Gastroesophageal sphincter (tissue), 4 donors: ENCODE data around the gene CCDC197. TPM values are rescaled to one million over a fixed set of nuclear protein-coding genes. Genes with fewer than 3 reads are reported as not detected.
A peak's percentile ranks its signal among the peaks of the same experiment; 100 is the strongest.

Source experiments
- ATAC-seq: fragments of 150-250 bp; one replicate; pipeline ENCODE4 v1.9.1; 2016; ENCODE audit warnings: mild to moderate bottlenecking, moderate library complexity
- H3K27ac ChIP-seq, 4 donors: fragments of 200-600 bp; sonication (generic) in 3 of 4; 1 replicate in 3 of 4; 2 replicates in 1 of 4; pipeline ENCODE4 v1.5.1; 2016 to 2019
- H3K27me3 ChIP-seq: fragments of 200-600 bp; sonication (generic); one replicate; pipeline ENCODE4 v1.5.1; 2019
- H3K36me3 ChIP-seq, 2 donors: fragments of 200-600 bp; sonication (generic); one replicate each; pipeline ENCODE4 v1.5.1; 2019; ENCODE audit warnings: control low read depth in 1 of 2
- H3K4me1 ChIP-seq, 3 donors: fragments of 200-600 bp; sonication (generic); 1 replicate in 2 of 3; 2 replicates in 1 of 3; pipeline ENCODE4 v1.5.1; 2016 to 2019; ENCODE audit warnings: control low read depth in 2 of 3
- H3K4me3 ChIP-seq, 2 donors: fragments of 200-600 bp; sonication (generic); one replicate each; pipeline ENCODE4 v1.5.1; 2019; ENCODE audit warnings: mild to moderate bottlenecking in 1 of 2, moderate library complexity in 1 of 2
- H3K9me3 ChIP-seq, 3 donors: fragments of 200-600 bp; sonication (generic); one replicate each; pipeline ENCODE4 v1.5.1; 2017 to 2019; ENCODE audit warnings: control low read depth in 2 of 3
- CTCF ChIP-seq, 4 experiments: fragments of 200-600 bp in 2 of 4; fragments of 450-650 bp in 2 of 4; sonication (generic) in 1 of 4; IDR thresholded peaks; one replicate each; pipeline ENCODE4 v1.5.1; 2017 to 2019; ENCODE audit warnings: antibody characterized with exemption in 4 of 4, mild to moderate bottlenecking in 2 of 4, moderate library complexity in 2 of 4
- EP300 ChIP-seq: sonication (generic); formaldehyde crosslinking; IDR thresholded peaks from one replicate; pipeline ENCODE4 v1.6.1; 2017; ENCODE audit warnings: antibody characterized with exemption, mild to moderate bottlenecking
- POLR2A ChIP-seq, 2 donors: fragments of 450-650 bp; IDR thresholded peaks; one replicate each; pipeline ENCODE4 v1.6.1; 2017; ENCODE audit warnings: antibody characterized with exemption in 2 of 2, mild to moderate bottlenecking in 2 of 2, moderate library complexity in 1 of 2
- POLR2AphosphoS5 ChIP-seq: sonication (generic); formaldehyde crosslinking; IDR thresholded peaks from one replicate; pipeline ENCODE4 v1.6.1; 2017; ENCODE audit warnings: antibody characterized with exemption
- WGBS, 2 donors: methylation state at CpG; one replicate each; pipeline ENCODE4 v1.1.5; 2018; ENCODE audit warnings: low coverage in 1 of 2; 5-methylcytosine and 5-hydroxymethylcytosine counted together
- total RNA-seq, 4 donors: library from RNA; depleted of rRNA; stranded (reverse); fragments of >200 nt; gene quantifications; one replicate each; pipeline ENCODE4 v1.1.0, GENCODE V29; 2016

CCDC197 gene
- total RNA-seq, 4 donors from 2014 or later: not detected

GRCh38 chr14:94051779-94052178 is 54.7 kb downstream of the CCDC197 start:
- peaks cover 8 to 100% of the 10 kb centered on the region in 2 donors for H3K36me3 ChIP-seq
- TF ChIP-seq EP300: no peak
- TF ChIP-seq POLR2AphosphoS5: no peak
- TF ChIP-seq CTCF (IDR thresholded peaks at IDR 0.05): no peak
- ATAC-seq: no peak
- H3K27me3 ChIP-seq: no peaks in the 10 kb centered on the region
- no peak overlapping the region for H3K4me3 ChIP-seq
- H3K9me3 ChIP-seq: no peaks in the 10 kb centered on the region
- peaks cover 0 to 34% (median 6%) of the 10 kb centered on the region in 3 donors for H3K4me1 ChIP-seq
- WGBS, 2 donors: 60 to 100% methylated on average over 1 of the region's 3 CpGs
- peak overlapping the region in 2 of 4 donors; percentile 29 to 41 for H3K27ac ChIP-seq

- peaks cover 8 to 100% of the 10 kb centered on the region in 2 donors for H3K36me3 ChIP-seq
Measured at GRCh38 chr14:94052199-94052598, 55.1 kb downstream of the CCDC197 start.

GRCh38 chr14:94052662-94053061 is 55.6 kb downstream of the CCDC197 start:
- H3K4me1 ChIP-seq: peaks cover 0 to 43% (median 6%) of the 10 kb centered on the region in 3 donors
- peaks cover 8 to 100% of the 10 kb centered on the region in 2 donors for H3K36me3 ChIP-seq
- H3K9me3 ChIP-seq: no peaks in the 10 kb centered on the region
- no peak overlapping the region for H3K27ac ChIP-seq
- no peak for ATAC-seq
- TF ChIP-seq CTCF (IDR thresholded peaks at IDR 0.05) (no peak), POLR2AphosphoS5 (no peak), POLR2A (IDR thresholded peaks at IDR 0.05) (no peak), EP300 (no peak)
- no peaks in the 10 kb centered on the region for H3K27me3 ChIP-seq
- H3K4me3 ChIP-seq: no peak overlapping the region
- WGBS, 2 donors: 94 to 98% methylated on average over 3 to 4 of the region's 4 CpGs

More at GRCh38 chr14:94052199-94052598, 55.1 kb downstream of the CCDC197 start:
- Histone ChIP-seq H3K4me3 (no peak overlapping the region), H3K4me1 (peaks cover 0 to 38% (median 6%) of the 10 kb centered on the region in 3 donors), H3K27me3 (no peaks in the 10 kb centered on the region), H3K27ac (peak overlapping the region in 1 of 4 donors; percentile 41), H3K9me3 (no peaks in the 10 kb centered on the region)
- WGBS, 2 donors: 100% methylated on average over 1 of the region's 1 CpG; no CpG with 5 or more reads in 1 of the 2 donors
- no peak for ATAC-seq
- TF ChIP-seq CTCF (IDR thresholded peaks at IDR 0.05) (no peak), POLR2AphosphoS5 (no peak), POLR2A (IDR thresholded peaks at IDR 0.05) (no peak), EP300 (no peak)

- TF ChIP-seq POLR2A (IDR thresholded peaks at IDR 0.05) (no peak), POLR2AphosphoS5 (no peak), EP300 (no peak), CTCF (IDR thresholded peaks at IDR 0.05) (no peak)
- no peaks in the 10 kb centered on the region for H3K27me3 ChIP-seq
- no peaks in the 10 kb centered on the region for H3K9me3 ChIP-seq
- ATAC-seq: no peak
- H3K36me3 ChIP-seq: peaks cover 8 to 100% of the 10 kb centered on the region in 2 donors
- H3K4me3 ChIP-seq: no peak overlapping the region
- 100% methylated on average over 1 of the region's 1 CpG; no CpG with 5 or more reads in 1 of the 2 donors for WGBS, 2 donors
- no peak overlapping the region for H3K27ac ChIP-seq
- H3K4me1 ChIP-seq: peaks cover 0 to 45% (median 6%) of the 10 kb centered on the region in 3 donors
Measured at GRCh38 chr14:94054401-94054800, 57.3 kb downstream of the CCDC197 start.

GRCh38 chr14:94054936-94055335 is 57.8 kb downstream of the CCDC197 start:
- TF ChIP-seq EP300 (no peak), CTCF (IDR thresholded peaks at IDR 0.05) (no peak), POLR2AphosphoS5 (no peak), POLR2A (IDR thresholded peaks at IDR 0.05) (no peak)
- Histone ChIP-seq H3K9me3 (no peaks in the 10 kb centered on the region), H3K4me3 (no peak overlapping the region), H3K36me3 (peaks cover 11 to 100% of the 10 kb centered on the region in 2 donors), H3K27ac (no peak overlapping the region), H3K27me3 (no peaks in the 10 kb centered on the region), H3K4me1 (peaks cover 0 to 47% (median 6%) of the 10 kb centered on the region in 3 donors)
- no peak for ATAC-seq
- 92 to 95% methylated on average over 2 to 6 of the region's 7 CpGs for WGBS, 2 donors
